ENCODE measurements around the gene AHNAK.

DNA sequence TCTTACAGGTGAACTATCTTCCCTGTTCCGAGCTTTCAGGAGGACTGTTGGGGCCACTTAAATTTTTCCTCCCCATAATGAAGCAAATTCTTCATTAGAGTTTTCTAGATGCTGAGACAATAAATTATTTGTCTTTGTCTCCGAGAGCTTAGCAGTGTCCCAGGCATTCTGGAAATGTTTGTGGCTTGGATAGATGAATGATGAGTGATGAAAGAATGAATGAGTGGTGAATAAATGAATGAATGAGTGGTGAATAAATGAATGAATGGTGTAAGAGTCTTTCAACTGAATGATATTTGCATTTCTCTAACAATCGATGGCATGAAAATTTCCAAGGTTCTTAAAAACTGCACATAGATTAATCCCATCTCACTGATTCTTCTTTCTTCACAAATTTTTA is 52.8 kb downstream of the AHNAK start:
- TF ChIP-seq EP300 (IDR thresholded peaks at IDR 0.05) = no peak
- no peak for TF ChIP-seq CTCF (IDR thresholded peaks at IDR 0.05)
- no peak for TF ChIP-seq POLR2A (IDR thresholded peaks at IDR 0.05)

Data from gastroesophageal sphincter (tissue), 3 donors.